Mesodermal cell (in vitro differentiated cells): ENCODE results near the gene TEX261. TPM values are rescaled to one million over a fixed set of nuclear protein-coding genes. Genes with fewer than 3 reads are reported as not detected.
A peak's percentile ranks its signal among the peaks of the same experiment; 100 is the strongest.
"Not testable (repeated sequence)": the region's sequence is repeated elsewhere in the genome, so short reads cannot be mapped to it uniquely, and the experiment has no call there.

Experiments
- H3K27ac ChIP-seq: 2 replicates; pipeline ENCODE4 v1.7.0; 2013; ENCODE audit warnings: mild to moderate bottlenecking, low read depth, low read length, moderate library complexity; ENCODE audit not compliant: severe bottlenecking
- H3K36me3 ChIP-seq: 2 replicates; pipeline ENCODE4 v1.7.1; 2013; ENCODE audit warnings: mild to moderate bottlenecking, low read length, moderate library complexity; ENCODE audit not compliant: control insufficient read depth, insufficient read depth
- H3K4me1 ChIP-seq: one replicate; pipeline ENCODE4 v1.7.1; 2013; ENCODE audit warnings: mild to moderate bottlenecking, low read length; ENCODE audit not compliant: insufficient read depth, control insufficient read depth, poor library complexity, severe bottlenecking
- H3K4me3 ChIP-seq: 2 replicates; pipeline ENCODE4 v1.7.0; 2013; ENCODE audit warnings: low read length, control low read depth, mild to moderate bottlenecking; ENCODE audit not compliant: insufficient read depth, poor library complexity, severe bottlenecking; ENCODE audit errors: extremely low read depth
- H3K9me3 ChIP-seq: 2 replicates; pipeline ENCODE4 v1.7.1; 2013; ENCODE audit warnings: mild to moderate bottlenecking, low read length, moderate library complexity; ENCODE audit not compliant: control insufficient read depth
- WGBS, 2 experiments: methylation state at CpG; one replicate each; pipeline ENCODE4 v1.1.5; 2013; ENCODE audit warnings: missing lambda C conversion rate in 2 of 2; ENCODE audit not compliant: insufficient coverage in 2 of 2; 5-methylcytosine and 5-hydroxymethylcytosine counted together
- polyA plus RNA-seq, 2 experiments: library from polyadenylated mRNA; stranded (reverse); fragments of 50-300 nt; gene quantifications; one replicate each; pipeline ENCODE4 v1.2.3, GENCODE V29; 2013

TEX261 gene
- polyA plus RNA-seq (2013, experiment 1 of 2) = 28.1 TPM
- polyA plus RNA-seq (2013, experiment 2 of 2) = 27.2 TPM

GRCh38 chr2:70994699-70995425, at the start of gene TEX261:
Gene TEX261 (minus strand): TSS chr2:70994873. CDS start chr2:70994757, 116 bp downstream.
- no peaks in the 10 kb centered on the region for H3K4me1 ChIP-seq
- no peak within 1 kb of the TSS for H3K27ac ChIP-seq
- 0 to 2% methylated on average over 36 to 37 of the region's 65 CpGs for WGBS, 2 experiments

DNA sequence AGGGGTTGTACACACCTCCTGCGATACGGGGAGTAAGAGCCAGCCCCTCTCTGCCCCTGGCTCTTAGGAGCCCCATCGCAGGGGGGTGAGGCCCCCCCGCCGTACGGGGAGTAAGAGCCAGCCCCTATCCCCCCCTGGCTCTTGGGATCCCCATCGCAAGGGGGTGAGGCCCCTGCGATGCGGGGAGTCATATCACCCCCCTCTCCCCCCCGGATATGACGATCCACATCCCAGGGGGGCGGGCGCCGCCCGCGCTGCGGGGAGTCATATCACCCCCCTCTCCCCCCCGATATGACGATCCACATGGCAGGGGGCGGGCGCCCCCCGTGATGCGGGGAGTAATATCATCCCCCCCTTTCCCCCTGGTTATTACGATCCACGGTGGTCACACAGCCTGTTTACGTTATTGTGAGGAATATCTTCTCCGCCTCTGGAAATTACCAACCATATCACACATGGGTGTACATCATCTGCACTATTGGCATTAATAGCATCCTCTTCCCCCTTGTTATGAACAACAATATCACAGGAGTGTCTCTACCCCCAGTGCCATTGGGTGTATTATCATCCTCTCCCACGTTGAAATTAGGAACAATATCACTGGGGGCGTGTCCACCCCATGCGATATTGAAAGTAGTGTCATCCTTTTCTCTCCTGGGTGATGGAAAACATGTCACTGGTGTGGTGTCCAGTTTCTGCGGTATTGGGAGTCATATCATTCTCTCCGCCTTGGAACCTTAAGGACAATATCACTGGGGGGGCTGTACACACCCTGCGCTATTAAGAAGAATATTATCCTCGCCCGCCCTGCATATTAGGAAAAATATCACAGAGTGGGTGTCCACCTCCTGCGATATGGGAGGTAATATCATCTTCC, 49.1 kb upstream of the TEX261 start:
- Histone ChIP-seq H3K27ac (no peak overlapping the region), H3K4me1 (peaks cover 10% of the 10 kb centered on the region), H3K9me3 (no peaks in the 10 kb centered on the region), H3K4me3 (no peak overlapping the region), H3K36me3 (no peaks in the 10 kb centered on the region)
- WGBS, 2 experiments = 80 to 89% methylated on average over 9 to 10 of the region's 36 CpGs

More at GRCh38 chr2:70994699-70995425, at the start of gene TEX261:
- no peaks in the 10 kb centered on the region for H3K9me3 ChIP-seq
- H3K36me3 ChIP-seq = peaks cover 24% of the 10 kb centered on the region
- H3K4me3 ChIP-seq = peak within 1 kb of the TSS; percentile 92

- Histone ChIP-seq H3K9me3 (no peaks in the 10 kb centered on the region), H3K27ac (no peak overlapping the region), H3K4me1 (peaks cover under 1% of the 10 kb centered on the region), H3K4me3 (no peak overlapping the region), H3K36me3 (no peaks in the 10 kb centered on the region)
- WGBS, 2 experiments = 100% methylated on average over 1 of the region's 4 CpGs; no CpG with 5 or more reads in 1 of the 2 experiments
Observed at GRCh38 chr2:71042287-71042686, 47.6 kb upstream of the TEX261 start.

DNA sequence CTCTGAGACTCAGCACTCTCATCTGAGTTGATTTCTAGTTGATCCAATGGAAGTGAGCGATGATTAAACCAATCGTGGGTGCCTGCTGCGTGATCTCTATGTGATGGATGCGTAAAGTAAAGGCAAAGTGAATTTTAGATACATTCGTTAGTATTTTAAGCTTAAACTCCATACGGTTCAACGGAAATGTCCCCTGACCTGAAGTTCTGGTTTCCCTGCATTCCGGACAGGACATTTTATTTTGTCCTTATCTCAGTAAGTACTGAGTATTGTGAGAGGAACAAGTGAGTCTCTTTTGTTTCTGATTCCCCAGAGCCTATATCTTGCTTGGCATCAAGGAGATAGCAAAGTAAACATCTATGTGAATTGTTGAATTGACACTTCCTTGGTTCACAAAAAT, 41.6 kb upstream of the TEX261 start:
- 91% methylated on average over 5 of the region's 8 CpGs; no CpG with 5 or more reads in 1 of the 2 experiments for WGBS, 2 experiments
- H3K36me3 ChIP-seq, H3K4me1 ChIP-seq, H3K9me3 ChIP-seq, H3K27ac ChIP-seq, H3K4me3 ChIP-seq: not testable (repeated sequence)

- H3K27ac ChIP-seq, H3K4me3 ChIP-seq, H3K4me1 ChIP-seq, H3K36me3 ChIP-seq, H3K9me3 ChIP-seq: not testable (repeated sequence)
- WGBS, 2 experiments = 79 to 80% methylated on average over 10 to 11 of the region's 15 CpGs
Observed at GRCh38 chr2:71023553-71024243, 29.0 kb upstream of the TEX261 start.

GRCh38 chr2:71021394-71021793, 26.7 kb upstream of the TEX261 start:
- H3K4me3 ChIP-seq, H3K36me3 ChIP-seq, H3K4me1 ChIP-seq, H3K27ac ChIP-seq, H3K9me3 ChIP-seq: not testable (repeated sequence)
- WGBS, 2 experiments = 80 to 96% methylated on average over 4 to 6 of the region's 14 CpGs

DNA sequence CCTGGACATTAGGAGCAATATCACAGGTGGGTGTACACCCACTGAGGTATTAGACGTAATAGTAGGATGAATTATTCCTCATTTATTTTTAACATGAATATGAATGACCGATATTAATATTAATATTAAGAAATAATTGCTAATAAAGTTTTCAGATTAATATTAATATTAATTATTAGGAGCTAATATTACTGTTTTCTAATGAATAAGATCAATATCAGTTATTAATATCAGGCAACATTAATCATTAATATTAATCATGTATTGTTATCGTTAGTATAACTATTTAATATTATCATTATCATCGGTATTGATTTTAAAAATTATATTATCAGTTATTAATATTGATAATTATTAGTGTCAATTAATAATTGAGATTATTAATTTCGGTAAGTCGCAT, 25.3 kb upstream of the TEX261 start:
- not testable (repeated sequence) for H3K4me3 ChIP-seq, H3K9me3 ChIP-seq, H3K36me3 ChIP-seq, H3K4me1 ChIP-seq, H3K27ac ChIP-seq
- WGBS, 2 experiments = 80% methylated on average over 2 of the region's 6 CpGs; no CpG with 5 or more reads in 1 of the 2 experiments

- WGBS, 2 experiments = 86% methylated on average over 4 of the region's 8 CpGs; no CpG with 5 or more reads in 1 of the 2 experiments
- no peaks in the 10 kb centered on the region for H3K4me1 ChIP-seq
Observed at GRCh38 chr2:71018625-71019024, 24.0 kb upstream of the TEX261 start.

DNA sequence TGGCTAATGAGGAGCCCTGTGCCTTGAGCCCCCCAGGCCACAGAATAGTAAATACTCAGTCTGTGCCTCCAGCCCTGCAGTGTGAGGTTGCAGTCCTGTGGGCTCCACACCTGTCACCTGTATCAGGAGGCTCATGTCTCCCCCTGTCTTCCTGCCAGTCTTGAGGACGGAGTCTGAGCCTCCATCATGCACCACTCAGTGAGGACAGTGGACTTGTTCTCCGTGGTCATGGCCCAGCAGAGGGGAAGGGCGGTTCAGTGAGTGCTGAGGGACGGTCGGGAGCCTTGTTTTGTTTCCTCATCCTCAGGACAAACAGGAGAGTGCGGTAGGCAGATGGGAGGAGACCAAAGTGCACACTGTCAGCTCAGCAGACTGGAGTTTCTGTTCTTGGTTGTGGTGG, 17.1 kb upstream of the TEX261 start:
- H3K4me3 ChIP-seq, H3K27ac ChIP-seq, H3K4me1 ChIP-seq, H3K9me3 ChIP-seq, H3K36me3 ChIP-seq: not testable (repeated sequence)
- WGBS, 2 experiments = 25 to 29% methylated on average over 5 of the region's 6 CpGs

More at GRCh38 chr2:71018625-71019024, 24.0 kb upstream of the TEX261 start:
- no peak overlapping the region for H3K27ac ChIP-seq
- no peaks in the 10 kb centered on the region for H3K9me3 ChIP-seq
- no peak overlapping the region for H3K4me3 ChIP-seq
- H3K36me3 ChIP-seq = no peaks in the 10 kb centered on the region

DNA sequence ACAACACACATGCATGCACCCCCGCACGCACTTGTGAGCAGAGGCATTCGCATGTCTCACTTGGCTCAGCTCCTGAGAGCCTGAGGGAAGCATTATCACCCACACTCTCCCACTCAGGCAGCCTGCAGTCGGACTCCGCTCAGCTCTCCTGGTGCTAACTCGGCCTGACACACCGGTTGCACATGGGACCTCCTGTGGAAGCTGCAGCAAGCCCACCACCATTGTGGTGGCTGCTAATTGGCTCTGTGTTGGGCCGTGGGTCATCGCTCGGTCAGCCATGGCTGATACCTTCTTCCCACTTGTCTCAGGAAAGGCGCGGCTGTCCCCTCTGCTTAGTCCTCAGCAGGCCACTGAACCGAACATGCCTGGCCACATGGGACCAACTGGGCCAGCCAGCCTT, 13.7 kb upstream of the TEX261 start:
- no peak overlapping the region for H3K27ac ChIP-seq
- WGBS, 2 experiments = 91 to 93% methylated on average over 12 to 13 of the region's 13 CpGs
- no peaks in the 10 kb centered on the region for H3K4me1 ChIP-seq
- no peak overlapping the region for H3K4me3 ChIP-seq
- no peaks in the 10 kb centered on the region for H3K9me3 ChIP-seq
- no peaks in the 10 kb centered on the region for H3K36me3 ChIP-seq
